Stimulated activated CD4-positive, alpha-beta T cell treated with anti-CD3 and anti-CD28 coated beads, Interleukin-1b, Interleukin-23, amount 100 ng/mL, for 24 hours (primary cell): Measurements from ENCODE around the gene COMMD9.
"Not testable (repeated sequence)": the region's sequence is repeated elsewhere in the genome, so short reads cannot be mapped to it uniquely, and the experiment has no call there.

Experiments used
- DNase-seq, 4 experiments: peaks; one replicate each; pipeline ENCODE4 v3.0.0-alpha.2; 2020; ENCODE audit warnings: low read depth in 4 of 4, low spot score in 1 of 4

Gene COMMD9

DNA sequence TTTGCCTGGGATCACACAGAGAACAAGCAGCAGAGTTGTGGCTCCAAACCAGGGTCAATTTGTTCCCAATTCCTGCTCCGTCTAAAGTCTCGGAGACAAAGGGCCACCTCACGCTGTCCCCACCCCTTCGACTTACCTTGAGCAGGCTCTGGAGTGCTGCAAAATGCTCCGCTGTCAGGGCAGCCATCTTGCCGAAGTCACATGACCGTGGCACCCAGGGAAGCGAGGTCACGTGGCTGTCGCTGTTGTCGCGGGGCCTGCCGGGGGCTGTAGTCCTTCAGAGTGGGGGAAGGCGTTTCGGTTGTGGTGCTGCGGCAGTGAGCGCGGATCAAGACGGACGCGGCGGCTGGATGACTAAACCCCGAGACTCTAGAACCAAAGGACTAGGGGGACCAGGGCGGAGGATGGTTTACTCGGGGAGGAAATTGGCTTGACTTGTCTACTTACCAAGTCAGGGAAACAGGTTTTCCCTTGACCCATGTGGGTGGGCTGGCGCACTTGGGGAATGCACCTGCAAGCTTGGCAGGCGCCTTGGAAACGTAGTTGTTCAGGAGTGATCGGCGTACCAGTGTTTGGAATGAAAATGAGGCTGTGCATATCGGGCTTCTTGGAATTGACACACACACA lies at the start of gene COMMD9:
Gene COMMD9 (minus strand): TSS at position 199 of the 627 bp plus-strand sequence. CDS start 12 bp downstream, at position 187.
- DNase-seq, result peak; percentile 84 to 92 (median 88)

DNA sequence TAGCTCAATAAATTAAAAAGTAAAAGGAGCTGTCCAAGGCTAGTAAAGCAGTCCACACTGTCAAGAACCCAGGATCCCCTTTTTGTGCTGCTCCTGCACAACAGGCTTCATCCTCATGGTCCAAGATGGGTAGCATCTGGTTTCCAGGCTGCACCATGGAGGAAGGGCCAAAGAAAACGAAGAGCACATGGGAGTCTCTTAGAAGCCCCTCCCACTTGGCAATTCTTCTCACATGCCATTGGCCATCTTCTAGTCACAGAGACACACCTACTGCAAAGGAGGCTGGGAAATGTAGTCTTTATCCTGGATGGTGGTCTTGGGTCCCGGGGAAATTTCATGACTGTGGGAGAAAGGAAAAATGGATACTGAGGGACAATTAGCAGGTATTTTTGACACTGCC lies 44.7 kb upstream of the COMMD9 start:
- DNase-seq, result no peak

DNA sequence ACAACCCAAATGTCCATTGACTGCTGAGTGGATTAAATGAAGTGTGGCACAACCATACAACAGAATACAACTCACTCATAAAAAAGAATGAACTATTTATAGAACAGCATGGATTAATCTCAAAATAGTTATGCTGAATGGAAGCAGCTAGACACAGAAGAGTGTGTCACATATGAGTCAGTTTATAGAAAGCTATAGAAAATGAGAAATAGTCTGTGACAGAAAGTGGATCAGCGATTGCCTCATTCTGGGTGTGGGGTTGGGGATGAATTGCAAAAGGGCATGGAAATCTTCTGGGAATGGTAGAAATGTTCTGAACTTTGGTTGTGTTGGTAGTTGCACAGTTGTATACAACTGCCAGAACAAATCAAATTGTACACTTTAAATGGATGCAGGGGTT lies 44.2 kb upstream of the COMMD9 start:
- no peak for DNase-seq

DNA sequence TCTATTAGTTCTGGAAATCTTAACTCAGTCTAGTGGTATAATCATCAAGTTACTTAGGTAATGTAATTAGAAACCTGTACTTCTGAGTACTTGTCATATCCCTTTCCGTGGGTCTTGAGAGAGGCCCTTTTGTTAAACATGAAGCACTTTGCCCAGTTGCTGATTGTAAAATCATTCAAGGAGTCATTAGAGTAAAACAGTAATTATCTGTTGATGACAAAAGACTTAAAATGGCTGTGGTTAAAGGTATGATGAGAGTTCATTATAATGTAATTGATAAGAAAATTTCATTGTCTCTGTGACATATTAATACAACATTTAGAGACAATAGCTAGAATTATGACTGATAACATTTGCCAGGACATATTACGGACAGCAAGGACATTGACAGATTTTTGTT lies 41.2 kb upstream of the COMMD9 start:
- no peak for DNase-seq

DNA sequence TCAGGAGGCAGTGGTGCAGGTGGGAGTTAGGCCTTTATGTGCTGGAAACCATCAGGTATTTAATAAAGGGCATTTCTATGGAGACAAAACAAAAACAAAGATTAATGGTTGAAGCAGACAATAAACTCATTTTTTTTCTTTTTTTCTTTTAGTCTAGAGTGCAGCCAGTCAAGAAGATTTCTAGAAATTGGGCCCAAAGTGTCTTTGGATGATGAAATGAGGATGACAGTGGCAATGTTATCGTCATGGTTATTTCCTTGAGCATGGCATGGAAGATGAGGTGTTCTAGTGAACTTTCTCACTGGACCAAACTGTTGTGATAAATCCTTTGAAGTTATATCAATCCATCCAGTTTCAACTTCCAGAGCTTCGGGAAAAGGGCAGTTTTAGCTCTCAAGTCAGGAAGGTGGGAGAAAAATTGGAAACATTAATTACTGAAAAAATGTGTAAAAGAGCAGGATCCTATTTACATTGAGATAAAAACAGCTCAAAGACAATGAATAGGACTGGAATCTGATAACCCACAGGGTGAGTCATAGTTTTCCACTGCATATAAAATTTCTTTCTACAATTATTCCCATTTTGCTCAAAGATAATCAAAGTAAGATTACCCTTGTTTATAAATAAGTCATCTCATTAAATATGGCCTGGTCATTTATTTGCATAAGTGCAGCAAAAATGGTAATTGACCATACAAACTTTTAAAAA lies 39.9 kb upstream of the COMMD9 start:
- DNase-seq, result no peak

DNA sequence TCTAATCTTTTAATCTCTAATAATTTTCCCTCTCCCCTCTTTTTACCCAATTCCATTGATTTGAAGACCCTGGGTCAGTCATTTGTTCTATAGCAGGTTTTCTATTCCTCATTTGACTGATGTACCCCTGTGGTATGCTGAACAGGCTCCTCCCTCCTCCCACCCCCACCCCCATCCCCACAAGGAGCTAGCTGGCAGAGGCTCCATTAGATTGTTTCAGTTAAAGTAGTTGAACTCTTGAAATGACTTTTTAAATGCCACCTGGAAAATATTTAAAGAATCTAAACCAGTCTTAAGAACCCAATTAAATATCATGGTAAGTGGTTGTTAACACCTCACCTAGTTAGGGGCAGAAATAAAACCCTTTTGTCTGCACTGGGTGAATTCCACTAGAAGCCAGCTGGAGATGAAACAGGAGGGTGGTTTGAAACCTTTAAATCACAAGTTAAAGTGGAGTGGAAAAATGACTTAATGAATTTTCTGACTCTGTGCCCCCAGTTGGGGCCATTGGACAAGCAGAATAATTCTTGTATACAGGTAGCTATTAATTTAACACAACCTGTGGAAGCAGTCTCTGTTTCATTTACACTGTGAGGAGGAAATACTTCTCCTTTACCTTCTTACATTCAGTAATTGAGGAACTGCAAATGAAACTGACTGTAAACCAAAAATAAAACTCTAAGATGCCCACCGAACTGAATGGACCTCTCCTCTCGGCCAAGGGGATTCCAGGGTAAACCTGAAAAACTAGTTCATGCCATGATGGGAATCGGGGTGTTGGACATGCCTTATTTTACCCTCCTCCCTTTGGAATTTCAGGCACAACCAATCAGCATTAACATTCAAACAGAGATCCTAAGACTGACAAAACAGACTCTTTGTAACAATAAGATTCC lies 37.5 kb upstream of the COMMD9 start:
- DNase-seq, result no peak

DNA sequence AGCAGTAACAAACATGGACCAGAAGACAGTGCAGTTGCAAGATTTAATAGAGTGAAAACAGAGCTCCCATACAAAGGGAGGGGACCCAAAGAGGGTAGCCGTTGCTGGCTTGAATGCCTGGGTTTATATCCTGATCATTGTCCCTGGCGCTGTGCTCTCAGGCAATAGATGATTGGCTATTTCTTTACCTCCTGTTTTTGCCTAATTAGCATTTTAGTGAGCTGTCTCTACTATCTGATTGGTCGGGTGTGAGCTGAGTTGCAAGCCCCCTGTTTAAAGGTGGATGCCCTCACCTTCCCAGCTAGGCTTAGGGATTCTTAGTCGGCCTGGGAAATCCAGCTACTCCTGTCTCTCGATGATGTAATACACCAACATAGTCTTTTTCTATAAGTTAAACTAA lies 36.2 kb upstream of the COMMD9 start:
- DNase-seq, result not testable (repeated sequence)

DNA sequence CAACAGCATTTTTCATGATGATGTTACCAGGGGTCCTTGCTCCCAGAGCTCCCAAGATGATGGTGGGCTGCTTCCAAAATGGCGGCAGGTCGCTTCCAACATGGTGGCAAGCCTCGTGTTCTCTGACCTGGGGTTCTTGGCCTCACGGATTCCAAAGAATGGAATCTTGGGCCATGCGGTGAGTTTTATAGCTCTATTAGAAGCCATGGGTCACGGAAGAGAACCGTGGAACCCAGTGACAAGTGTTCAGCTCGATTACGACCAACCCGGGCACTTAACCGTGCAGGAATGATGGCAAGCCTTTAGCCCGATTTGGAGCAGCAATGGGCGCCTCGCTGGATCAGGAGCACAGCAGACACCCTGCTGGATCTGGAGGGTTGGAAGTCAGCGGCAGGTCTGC lies 35.7 kb upstream of the COMMD9 start:
- not testable (repeated sequence) for DNase-seq

DNA sequence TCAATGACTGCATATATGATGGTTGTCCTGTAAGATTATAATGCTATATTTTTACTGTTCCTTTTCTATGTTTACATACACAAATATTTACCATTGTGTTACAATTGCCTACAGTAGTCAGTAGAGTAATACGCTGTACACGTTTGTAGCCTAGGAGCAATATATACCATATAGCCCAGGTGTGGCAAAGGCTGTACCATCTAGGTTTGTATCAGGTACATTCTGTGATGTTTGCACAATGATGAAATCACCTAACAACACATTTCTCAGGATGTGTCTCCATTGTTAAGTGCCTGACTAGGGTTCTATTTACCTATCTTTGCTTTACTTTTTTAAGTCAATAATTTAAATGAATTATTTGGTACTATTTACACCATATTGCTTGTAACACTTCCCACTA lies 28.8 kb upstream of the COMMD9 start:
- no peak for DNase-seq

DNA sequence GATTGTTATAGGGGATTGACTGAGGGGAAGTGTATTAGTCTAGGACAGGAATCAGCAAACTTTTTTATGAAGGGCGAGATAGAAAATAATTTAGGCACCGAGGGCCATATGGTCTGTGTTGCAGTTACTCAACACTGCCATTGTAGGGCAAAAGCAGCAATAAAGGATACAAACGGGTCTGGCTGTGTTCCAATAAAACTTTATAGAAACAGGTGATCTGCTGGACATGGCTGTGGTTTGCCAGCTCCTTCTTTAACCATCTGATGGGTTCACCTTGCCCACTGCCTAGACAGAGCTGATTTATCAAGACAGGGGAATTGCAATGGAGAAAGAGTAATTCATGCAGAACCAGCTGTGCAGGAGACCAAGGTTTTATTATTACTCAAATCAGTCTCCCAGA lies 26.8 kb upstream of the COMMD9 start:
- no peak for DNase-seq

DNA sequence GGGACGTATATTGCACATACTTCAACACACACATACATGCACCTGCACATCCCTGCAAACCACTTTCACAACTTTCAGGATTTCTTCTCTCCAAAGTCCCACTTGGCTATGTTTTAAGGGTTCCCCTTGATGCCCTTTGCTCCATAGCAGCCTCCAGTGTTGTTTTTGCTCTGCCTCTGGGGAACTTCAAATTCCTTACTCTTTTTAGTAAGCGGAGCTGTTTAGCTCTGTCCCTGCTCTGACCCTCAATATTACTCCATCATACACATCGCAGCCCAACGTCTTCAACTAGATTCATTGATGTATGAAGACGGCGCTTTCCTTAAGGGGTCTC lies 25.2 kb upstream of the COMMD9 start:
- no peak for DNase-seq

DNA sequence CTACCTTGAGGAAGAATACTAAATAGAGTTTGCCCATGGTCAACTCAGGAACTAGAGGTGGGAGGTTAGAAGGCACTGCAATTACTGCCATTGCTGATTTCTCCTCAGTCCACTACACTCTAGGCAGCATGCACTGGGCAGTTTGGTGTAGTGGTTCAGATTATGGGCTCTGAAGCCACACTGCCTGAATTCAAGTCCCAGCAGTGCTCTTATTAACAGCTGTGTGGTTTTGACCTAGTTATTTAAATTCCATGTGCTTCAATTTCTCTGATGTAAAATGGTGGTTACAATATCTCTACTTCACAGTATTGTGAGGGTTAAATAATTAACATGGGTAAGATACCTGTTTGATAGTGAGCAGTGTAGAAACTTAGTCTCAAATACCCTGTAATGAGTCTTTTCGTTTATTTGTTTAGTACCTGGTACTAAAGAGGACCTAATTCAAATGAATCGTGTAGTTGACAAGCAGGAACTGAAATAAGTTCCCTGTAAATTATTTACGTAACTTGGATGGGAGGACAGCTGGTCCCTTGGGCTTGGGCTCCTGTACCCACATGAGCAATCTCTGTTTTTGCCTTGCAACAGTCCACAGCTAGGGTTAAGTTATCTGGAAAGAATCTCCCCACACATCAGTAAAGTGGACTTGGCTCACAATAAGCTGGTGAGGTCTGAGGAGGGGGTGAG lies 24.7 kb upstream of the COMMD9 start:
- no peak for DNase-seq

DNA sequence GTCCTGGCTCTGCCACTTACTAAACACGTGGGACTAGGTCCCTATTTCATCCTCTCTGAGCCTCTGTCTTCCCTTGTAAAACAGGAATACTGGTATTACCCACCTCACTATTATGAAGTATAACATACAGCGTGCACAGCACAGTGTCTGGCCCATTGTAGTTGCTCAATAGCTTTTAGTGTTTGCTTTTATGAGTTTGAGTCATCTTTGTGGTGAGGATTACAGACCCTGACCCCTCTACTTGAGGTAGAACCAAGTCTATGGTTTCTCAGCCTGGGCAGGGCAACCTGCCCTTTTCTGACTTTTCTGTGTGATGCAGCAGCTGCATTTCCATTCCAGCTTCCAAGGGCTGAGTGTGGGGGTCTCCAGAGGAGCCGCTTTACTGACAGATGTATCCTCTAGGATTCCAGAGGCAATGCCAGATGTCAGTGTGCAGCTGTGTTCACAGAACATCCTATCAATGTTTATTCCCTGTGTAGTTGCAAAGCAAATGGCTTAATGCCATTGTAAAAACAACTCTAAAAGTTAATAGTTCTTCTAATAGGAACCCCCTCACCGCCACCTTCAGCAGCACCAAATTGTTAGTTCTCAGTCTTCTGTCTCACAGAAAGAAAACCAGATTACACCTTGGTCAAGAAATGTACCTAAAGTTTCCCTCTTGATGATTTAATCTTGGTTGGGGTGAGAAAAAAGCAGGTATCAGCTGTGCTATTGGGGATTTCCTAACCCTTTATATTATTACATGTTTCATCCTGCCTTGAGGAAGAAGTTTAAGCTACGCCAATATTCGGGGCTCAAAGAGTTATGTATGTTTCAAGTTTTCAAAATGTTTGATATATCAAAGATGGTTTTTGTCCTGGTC lies 23.6 kb upstream of the COMMD9 start:
- DNase-seq, result no peak

DNA sequence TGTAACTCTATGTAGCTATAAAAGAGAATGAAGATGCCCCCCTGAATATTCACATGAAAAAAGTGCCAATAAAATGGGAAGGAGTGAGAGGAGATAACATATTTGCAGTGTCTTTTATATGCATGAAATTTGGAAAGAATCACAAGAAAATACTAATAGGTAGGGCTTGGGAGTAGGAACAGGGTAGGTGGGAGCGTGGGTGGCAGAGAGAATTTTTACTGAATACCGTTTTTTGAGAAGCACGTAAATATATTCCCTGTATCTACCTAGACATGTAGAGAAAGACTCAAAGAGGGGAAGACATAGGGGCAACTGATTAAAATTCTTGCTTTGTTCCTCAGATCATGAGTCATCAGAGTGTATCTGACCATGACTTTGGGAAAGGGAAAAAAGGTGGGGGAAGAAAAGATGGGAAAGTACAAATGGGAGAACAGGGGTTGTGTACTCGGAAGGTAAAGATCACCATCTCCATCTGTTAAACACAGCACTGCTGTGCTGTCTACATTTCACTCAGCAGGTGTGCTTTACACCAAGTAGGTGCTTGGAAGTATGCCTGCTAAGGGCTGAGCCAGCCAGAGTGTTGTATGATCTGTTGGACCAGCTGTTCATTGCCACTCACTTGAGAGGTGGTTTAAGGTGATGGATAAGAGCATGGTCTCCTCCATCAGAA lies 22.8 kb upstream of the COMMD9 start:
- no peak for DNase-seq

DNA sequence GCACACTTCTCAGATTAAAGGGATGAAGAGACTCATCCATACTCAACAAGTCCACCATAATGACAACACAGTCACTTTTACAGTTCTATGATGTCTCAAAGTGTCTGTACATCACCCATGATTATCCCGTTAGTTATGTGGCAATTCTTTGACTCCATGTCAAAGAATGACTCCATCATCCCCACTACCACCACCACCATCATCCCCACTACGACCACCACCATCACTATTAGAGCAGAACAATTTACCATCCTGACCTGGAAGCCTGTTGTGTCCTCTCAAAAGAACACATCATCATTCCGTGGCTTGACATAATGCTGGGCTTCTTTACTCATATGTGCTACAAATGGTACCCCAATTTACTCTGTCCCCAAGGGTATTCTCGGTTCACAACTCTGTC lies 20.6 kb upstream of the COMMD9 start:
- no peak for DNase-seq

DNA sequence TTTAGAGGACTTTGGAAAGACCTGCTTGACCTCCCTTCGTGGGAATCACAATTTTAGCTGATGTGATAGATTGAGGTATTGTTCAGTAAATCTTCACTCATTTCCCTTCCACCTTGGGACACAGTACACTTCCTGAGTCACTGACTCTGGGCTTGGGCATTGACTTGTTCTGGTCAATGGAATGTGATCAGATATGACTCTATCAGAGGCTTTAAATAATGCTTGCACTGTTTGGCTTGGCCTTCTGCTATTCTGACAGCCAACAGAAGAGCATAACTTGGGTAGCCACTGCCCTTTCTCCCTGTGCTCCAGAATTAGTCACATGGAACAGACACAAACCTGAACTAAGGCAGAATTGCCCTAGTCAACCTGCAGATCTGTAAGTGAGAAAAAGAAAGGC lies 19.4 kb upstream of the COMMD9 start:
- DNase-seq, result no peak

DNA sequence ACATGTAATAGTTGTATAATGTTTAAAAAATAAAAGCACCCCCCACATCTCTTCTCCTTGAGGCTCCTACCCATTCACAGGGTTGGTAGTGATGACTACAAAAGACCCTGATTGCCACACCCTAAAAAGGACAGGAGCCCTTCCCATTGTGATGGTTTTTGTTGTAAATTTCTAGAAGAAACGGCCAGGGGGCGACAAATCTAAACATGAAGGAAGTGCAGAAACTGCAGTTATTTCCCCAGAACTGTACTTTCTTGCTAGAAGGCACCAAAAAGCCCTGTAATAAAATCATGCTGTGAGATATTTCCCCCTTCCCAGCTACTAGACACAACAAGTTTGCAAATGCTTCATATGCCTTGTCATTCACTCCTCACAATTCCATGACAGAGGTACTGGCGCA lies 17.7 kb upstream of the COMMD9 start:
- no peak for DNase-seq

DNA sequence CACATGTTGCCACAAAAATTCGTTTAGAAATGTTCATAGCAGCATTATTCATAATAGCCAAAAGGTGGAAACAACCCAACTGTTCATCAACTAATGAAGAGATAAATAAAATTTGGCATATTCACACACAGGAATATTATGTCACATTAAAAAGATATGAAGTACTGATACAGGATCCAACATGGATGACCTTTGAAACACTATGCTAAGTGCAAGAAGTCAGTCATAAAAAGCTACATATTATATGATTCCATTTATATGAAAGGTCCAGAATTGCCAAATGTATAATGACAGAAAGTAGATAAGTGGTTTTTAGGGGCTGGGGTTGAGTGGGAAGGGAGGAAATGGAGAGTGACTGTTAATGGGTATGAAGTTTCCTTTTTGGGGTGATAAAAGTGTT lies 15.8 kb upstream of the COMMD9 start:
- no peak for DNase-seq

DNA sequence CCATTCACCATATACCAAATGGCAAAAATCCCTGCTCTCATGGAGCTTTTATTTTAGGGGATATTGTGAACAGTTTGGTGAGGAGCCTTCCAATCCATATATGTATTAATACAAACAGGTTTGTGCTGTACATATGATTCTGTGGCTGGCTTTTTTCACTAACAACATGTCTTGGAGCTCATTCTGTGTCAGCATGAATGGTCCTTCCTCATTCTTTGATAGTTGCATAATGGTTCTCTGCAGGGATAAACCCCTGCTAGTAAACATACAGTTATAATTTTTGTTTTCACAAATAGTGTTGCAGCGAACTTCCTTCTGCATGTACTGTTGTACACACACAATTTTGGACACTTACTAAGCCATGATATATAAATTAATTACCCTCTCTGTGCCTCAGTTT lies 15.1 kb upstream of the COMMD9 start:
- DNase-seq, result no peak

DNA sequence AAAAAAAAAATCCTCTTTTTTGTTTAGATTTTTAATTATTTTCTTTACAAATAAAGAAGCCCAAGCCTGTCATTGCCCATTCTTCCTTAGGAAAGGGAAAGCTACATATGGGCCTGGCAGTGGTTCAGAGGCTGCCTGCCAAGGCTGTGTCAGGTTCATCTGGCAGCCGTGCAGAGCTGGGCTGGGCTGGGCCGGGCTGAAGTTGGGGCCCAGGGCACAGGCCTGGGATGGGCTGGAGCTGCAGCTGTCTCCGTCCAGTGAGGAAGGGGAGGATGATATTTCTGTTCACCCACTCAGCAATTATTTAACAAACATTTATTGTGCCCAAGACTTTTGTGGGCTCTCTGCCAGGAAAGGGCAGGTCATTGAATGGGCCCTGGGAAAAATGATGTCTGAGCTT lies 11.4 kb upstream of the COMMD9 start:
- DNase-seq, result no peak
